Muscle layer of colon (tissue), 2 donors: ENCODE measurements around the gene FLNC.

ENCODE experiments used
- H3K27ac ChIP-seq: one replicate; pipeline ENCODE4 v1.7.0; 2013; ENCODE audit warnings: low read depth, mild to moderate bottlenecking, low read length, moderate library complexity
- H3K27me3 ChIP-seq, 2 donors: one replicate each; pipeline ENCODE4 v1.7.0; 2013; ENCODE audit warnings: low read length in 2 of 2, mild to moderate bottlenecking in 2 of 2; ENCODE audit not compliant: insufficient read depth in 2 of 2, control insufficient read depth in 1 of 2
- H3K36me3 ChIP-seq: one replicate; pipeline ENCODE4 v1.7.0; 2013; ENCODE audit warnings: mild to moderate bottlenecking, low read length; ENCODE audit not compliant: insufficient read depth
- H3K4me1 ChIP-seq: one replicate; pipeline ENCODE4 v1.7.0; 2013; ENCODE audit warnings: mild to moderate bottlenecking, low read length; ENCODE audit not compliant: insufficient read depth
- H3K4me3 ChIP-seq, 2 donors: one replicate each; pipeline ENCODE4 v1.7.0; 2013; ENCODE audit warnings: low read length in 2 of 2, low read depth in 1 of 2, mild to moderate bottlenecking in 1 of 2, moderate library complexity in 1 of 2
- H3K9ac ChIP-seq: one replicate; pipeline ENCODE4 v1.7.0; 2013; ENCODE audit warnings: low read length
- H3K9me3 ChIP-seq: one replicate; pipeline ENCODE4 v1.7.0; 2013; ENCODE audit warnings: mild to moderate bottlenecking, low read length
- donor health status: abdominal sarcoma.
- donor health status: Adenocarcinoma of cecum.

FLNC gene

GRCh38 chr7:128872394-128872824 is 42.2 kb downstream of the FLNC start:
- no peaks in the 10 kb centered on the region for H3K9me3 ChIP-seq
- H3K27ac ChIP-seq, result no peak overlapping the region
- H3K9ac ChIP-seq, result no peak overlapping the region
- no peak overlapping the region for H3K4me3 ChIP-seq
- peaks cover 8% of the 10 kb centered on the region for H3K4me1 ChIP-seq
- no peaks in the 10 kb centered on the region for H3K27me3 ChIP-seq
- H3K36me3 ChIP-seq, result no peaks in the 10 kb centered on the region

GRCh38 chr7:128873234-128873633 is 43.0 kb downstream of the FLNC start:
- H3K27ac ChIP-seq, result no peak overlapping the region
- H3K36me3 ChIP-seq, result no peaks in the 10 kb centered on the region
- no peaks in the 10 kb centered on the region for H3K9me3 ChIP-seq
- peaks cover 8% of the 10 kb centered on the region for H3K4me1 ChIP-seq
- no peak overlapping the region for H3K9ac ChIP-seq
- H3K27me3 ChIP-seq, result no peaks in the 10 kb centered on the region
- no peak overlapping the region for H3K4me3 ChIP-seq

DNA sequence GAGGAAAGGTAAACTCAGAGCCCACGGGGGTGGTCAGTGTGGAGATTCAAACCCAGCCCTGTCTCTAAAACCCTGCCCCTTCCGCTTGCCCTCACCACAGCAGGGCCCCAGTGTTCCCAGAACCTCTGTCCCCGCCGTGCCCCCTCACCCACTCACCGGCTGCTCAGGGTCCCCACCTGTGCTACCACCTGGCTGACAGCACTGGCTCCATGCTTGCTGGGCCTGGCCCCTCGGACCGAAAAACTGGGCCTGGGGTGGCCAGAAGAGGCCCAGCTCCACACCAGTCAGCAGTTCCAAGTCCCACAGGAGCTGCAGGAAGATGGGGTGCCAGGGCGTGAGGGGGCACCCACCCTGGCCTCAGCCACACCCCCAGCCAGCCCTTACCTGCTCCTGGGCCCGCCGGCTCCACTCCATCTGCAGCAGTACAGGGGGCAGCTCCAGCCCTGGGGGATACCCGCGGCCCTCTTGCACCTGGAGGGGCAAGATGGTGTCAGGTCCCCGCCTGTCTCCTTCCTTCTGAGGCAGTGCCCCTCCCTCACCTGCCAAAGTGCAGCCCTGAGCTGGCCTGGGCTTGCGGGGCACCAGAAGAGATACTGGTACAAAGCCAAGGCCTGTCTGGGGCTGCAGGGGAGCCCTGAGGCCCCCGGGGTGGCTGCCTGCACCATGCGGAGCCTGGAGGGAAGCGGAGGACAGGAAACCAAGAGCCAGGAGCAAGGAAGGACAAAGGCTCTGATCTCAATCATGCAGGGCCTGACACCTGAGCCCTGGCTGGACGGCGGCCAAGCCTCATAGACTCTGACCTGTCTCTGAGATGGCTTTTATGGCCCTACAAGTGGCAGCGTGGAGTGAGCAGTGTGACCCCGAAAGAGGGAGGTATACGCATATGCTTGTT is 44.2 kb downstream of the FLNC start:
- H3K4me3 ChIP-seq, result no peak overlapping the region

DNA sequence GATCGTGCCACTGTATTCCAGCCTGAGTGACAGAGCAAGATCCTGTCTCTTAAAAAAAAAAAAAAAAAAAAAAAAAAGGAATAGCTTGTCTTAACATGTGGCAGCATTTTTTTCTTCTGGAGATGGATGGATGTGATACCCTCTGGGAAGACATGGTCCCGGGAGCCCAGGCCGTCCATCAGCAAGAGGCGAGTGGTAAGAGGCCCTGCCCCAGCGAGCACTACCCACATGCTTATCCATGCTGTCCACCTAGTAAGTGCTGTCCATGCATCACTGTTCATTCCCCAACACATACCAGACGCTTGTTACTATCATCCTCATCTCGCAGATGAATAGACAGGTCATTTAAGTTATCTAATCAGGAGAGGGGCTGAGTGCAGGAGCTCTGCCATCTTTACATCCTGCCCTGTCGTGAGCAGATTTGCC is 45.3 kb downstream of the FLNC start:
- no peak overlapping the region for H3K9ac ChIP-seq
- H3K4me1 ChIP-seq, result no peaks in the 10 kb centered on the region
- no peaks in the 10 kb centered on the region for H3K9me3 ChIP-seq
- no peaks in the 10 kb centered on the region for H3K36me3 ChIP-seq
- no peaks in the 10 kb centered on the region for H3K27me3 ChIP-seq
- no peak overlapping the region for H3K27ac ChIP-seq
- no peak overlapping the region for H3K4me3 ChIP-seq

More for the DNA sequence above, 44.2 kb downstream of the FLNC start:
- H3K27ac ChIP-seq, result no peak overlapping the region
- H3K9me3 ChIP-seq, result no peaks in the 10 kb centered on the region
- no peaks in the 10 kb centered on the region for H3K27me3 ChIP-seq
- H3K9ac ChIP-seq, result no peak overlapping the region
- no peaks in the 10 kb centered on the region for H3K4me1 ChIP-seq
- H3K36me3 ChIP-seq, result no peaks in the 10 kb centered on the region

DNA sequence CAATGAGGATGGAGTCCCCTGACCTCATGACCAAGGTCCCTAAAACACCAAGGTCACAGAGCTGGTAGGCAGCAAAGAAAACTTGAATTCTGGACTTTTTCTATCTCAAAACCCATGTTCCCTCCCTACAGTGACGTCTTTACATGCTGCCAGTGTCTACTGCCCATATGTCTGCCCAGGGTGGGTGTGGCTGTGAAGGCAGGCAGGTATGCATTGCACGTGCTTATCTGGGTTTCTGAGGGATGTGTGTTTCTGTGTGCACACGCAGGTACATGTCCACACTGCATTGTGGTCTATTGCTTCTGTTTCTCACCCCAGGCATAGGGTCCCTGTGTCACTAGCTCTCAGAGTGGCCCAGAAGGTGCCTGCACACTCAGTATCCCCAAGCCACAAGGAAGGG is 45.9 kb downstream of the FLNC start:
- Histone ChIP-seq H3K36me3 (no peaks in the 10 kb centered on the region), H3K27me3 (no peaks in the 10 kb centered on the region), H3K9me3 (no peaks in the 10 kb centered on the region), H3K4me1 (no peaks in the 10 kb centered on the region), H3K4me3 (no peak overlapping the region), H3K9ac (no peak overlapping the region), H3K27ac (no peak overlapping the region)

- Histone ChIP-seq H3K4me3 (no peak overlapping the region), H3K9me3 (no peaks in the 10 kb centered on the region), H3K36me3 (no peaks in the 10 kb centered on the region), H3K9ac (no peak overlapping the region), H3K27me3 (no peaks in the 10 kb centered on the region), H3K4me1 (no peaks in the 10 kb centered on the region), H3K27ac (no peak overlapping the region)
Measured at GRCh38 chr7:128876586-128876977, 46.4 kb downstream of the FLNC start.

- no peak overlapping the region for H3K4me3 ChIP-seq
- H3K9me3 ChIP-seq, result no peaks in the 10 kb centered on the region
- H3K27ac ChIP-seq, result no peak overlapping the region
- H3K9ac ChIP-seq, result no peak overlapping the region
- H3K4me1 ChIP-seq, result no peaks in the 10 kb centered on the region
- no peaks in the 10 kb centered on the region for H3K27me3 ChIP-seq
- H3K36me3 ChIP-seq, result no peaks in the 10 kb centered on the region
Measured at GRCh38 chr7:128876978-128877755, 47.0 kb downstream of the FLNC start.

DNA sequence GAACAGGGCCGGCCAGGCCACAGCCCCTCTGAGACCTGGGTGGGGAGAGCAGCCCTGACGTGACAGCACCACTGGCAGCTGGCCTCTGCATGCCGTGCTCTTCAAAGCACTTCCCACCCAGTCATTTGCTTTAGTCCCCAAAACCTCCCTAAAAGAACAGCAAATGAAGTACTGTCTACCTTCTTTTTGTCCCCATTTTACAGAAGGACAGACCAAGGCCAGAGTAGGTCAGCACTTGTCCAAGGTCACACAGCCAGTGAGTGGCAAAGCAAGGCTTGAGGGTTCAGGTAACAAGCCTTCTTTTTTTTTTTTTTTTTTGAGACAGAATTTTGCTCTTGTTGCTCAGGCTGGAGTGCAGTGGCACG is 47.5 kb downstream of the FLNC start:
- H3K27ac ChIP-seq, result no peak overlapping the region
- H3K27me3 ChIP-seq, result no peaks in the 10 kb centered on the region
- no peaks in the 10 kb centered on the region for H3K9me3 ChIP-seq
- no peak overlapping the region for H3K4me3 ChIP-seq
- H3K36me3 ChIP-seq, result no peaks in the 10 kb centered on the region
- no peaks in the 10 kb centered on the region for H3K4me1 ChIP-seq
- no peak overlapping the region for H3K9ac ChIP-seq

DNA sequence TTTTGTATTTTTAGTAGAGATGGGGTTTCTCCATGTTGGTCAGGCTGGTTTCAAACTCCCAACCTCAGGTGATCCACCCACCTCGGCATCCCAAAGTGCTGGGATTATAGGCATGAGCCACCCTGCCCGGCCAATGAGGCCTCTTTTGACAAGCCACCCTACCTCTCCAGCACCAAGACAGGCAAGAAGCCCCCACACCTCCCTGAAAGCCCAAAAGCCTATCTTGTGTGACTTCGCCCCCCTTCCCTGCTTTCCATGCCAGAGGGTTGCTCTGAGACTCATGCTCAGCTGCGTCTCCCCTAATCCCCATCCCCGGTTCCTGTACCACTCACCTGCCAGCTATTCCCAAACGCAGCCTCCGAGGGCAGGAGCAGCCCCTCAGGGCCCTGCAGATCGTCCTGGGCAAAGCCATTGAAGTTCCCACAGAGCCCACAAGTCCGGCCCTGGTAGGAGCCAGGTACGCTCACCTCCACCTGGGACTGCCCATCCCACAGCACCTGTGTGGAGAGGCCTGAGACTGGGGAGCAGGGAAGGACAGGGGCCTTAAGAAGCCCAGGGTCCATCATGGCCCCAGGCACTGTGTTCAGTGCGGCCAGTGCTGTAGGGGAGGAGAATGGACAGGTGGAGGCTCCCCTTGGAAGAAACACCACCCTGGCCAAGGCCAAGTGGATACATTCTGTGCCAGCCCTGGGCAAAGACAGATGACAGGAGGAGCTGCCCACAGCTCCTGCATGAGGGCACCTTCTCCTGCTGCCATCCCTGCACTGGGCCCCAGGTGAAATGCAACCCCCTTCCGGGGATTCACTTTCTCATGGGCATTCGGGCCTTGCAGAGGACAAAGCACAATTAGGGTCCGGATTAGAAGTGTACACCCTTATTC is 48.3 kb downstream of the FLNC start:
- H3K27ac ChIP-seq, result no peak overlapping the region
- H3K4me3 ChIP-seq, result no peak overlapping the region
- H3K4me1 ChIP-seq, result no peaks in the 10 kb centered on the region
- no peaks in the 10 kb centered on the region for H3K9me3 ChIP-seq
- H3K9ac ChIP-seq, result no peak overlapping the region
- H3K36me3 ChIP-seq, result no peaks in the 10 kb centered on the region
- H3K27me3 ChIP-seq, result no peaks in the 10 kb centered on the region

DNA sequence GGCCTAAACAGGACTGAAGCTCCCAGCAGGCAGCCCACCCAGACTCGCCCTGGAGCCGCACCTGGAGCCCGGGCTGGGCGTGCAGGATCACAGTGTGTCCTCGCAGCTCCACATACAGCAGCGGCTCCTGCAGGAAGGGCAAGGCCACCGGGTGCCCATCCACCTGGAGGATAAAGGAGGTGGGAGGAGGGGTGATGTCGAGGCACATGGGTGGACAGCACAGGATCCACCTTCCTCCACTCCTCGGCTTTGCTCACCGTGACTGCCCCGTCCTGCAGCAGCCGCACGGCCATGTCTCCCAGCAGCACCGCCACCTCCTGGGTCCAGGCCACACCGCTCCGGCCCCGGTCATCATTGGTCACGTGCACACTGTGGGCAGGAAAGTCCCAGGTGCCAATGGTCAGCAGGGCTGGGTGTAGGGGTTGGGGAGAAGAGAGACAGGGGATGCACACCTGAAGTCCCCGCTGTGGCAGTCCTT is 49.3 kb downstream of the FLNC start:
- Histone ChIP-seq H3K36me3 (no peaks in the 10 kb centered on the region), H3K9me3 (no peaks in the 10 kb centered on the region), H3K4me1 (no peaks in the 10 kb centered on the region), H3K27ac (no peak overlapping the region), H3K4me3 (no peak overlapping the region), H3K9ac (no peak overlapping the region), H3K27me3 (no peaks in the 10 kb centered on the region)
